ENCODE measurements around the gene EPHA8.

DNA sequence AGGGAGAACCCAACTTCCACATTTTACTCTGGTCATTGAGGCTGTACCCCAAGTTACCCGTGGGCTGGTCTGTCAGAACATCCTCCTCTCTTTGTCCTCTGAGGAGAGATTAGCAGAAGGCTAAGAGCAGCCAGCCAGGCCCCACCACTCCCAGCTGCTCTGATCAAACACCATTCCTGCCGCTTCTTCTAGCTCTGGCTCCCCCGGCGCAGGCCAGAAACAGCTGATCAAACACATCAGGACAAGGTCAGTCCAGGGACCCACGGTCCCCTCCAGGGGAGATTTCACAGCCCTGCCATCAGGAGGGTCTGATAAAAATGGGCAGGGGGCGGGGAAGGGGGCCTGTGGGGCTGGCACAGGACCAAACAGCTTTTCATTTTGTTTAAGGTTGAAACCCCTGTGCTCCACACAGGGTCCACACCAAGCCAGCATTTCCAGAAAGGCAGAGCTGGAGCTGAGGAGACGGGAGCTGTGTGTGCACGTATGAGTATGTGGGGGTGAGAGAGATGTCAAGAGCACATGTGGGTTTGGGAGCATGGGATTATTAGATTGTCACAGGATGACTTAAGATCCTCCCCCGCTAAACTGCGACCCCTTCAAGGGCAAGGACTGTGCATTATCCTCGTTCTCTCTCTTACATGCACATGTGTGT is 29.9 kb upstream of the EPHA8 start:
- TF ChIP-seq POLR2A (IDR thresholded peaks at IDR 0.05; ENCODE audit: low read length): no peak
- TF ChIP-seq GATA1 (IDR thresholded peaks at IDR 0.05; ENCODE audit: low read depth, low read length): no peak

Data from erythroblast (primary cell).